ENCODE measurements around the gene GAB2.
A peak's percentile ranks its signal among the peaks of the same experiment; 100 is the strongest.

GAB2 gene

GRCh38 chr11:78428773-78429172, 11.2 kb upstream of the GAB2 start:
- TF ChIP-seq, protein P1, sequence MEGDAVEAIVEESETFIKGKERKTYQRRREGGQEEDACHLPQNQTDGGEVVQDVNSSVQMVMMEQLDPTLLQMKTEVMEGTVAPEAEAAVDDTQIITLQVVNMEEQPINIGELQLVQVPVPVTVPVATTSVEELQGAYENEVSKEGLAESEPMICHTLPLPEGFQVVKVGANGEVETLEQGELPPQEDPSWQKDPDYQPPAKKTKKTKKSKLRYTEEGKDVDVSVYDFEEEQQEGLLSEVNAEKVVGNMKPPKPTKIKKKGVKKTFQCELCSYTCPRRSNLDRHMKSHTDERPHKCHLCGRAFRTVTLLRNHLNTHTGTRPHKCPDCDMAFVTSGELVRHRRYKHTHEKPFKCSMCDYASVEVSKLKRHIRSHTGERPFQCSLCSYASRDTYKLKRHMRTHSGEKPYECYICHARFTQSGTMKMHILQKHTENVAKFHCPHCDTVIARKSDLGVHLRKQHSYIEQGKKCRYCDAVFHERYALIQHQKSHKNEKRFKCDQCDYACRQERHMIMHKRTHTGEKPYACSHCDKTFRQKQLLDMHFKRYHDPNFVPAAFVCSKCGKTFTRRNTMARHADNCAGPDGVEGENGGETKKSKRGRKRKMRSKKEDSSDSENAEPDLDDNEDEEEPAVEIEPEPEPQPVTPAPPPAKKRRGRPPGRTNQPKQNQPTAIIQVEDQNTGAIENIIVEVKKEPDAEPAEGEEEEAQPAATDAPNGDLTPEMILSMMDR (IDR thresholded peaks at IDR 0.05; ENCODE audit: low read depth, low read length, missing control alignments) = no peak
- H3K4me3 ChIP-seq (ENCODE audit: low read depth, low read length) = no peak overlapping the region
- no peak for DNase-seq (ENCODE audit: low read depth)

DNA sequence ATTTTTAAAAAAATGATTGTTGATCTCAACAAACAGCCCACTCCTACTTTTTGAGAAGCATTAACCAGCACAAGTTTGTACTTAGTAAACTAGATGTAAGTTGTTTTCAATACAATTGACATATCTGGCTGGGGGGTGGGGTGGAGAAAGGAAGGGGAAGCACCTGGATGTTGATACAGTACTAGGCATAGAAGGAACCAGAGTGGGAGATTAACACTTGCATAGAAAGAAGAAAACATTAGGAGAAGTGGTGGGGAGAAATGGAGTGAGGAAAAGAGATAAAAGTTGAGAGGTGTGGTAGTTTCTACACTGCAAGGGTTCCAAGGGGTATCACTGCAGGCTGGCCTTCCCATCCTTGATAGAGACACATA, 10.6 kb upstream of the GAB2 start:
- H3K4me3 ChIP-seq (ENCODE audit: low read depth, low read length) = no peak overlapping the region
- no peak for DNase-seq (ENCODE audit: low read depth)
- TF ChIP-seq, protein P1 (IDR thresholded peaks at IDR 0.05; ENCODE audit: low read depth, low read length, missing control alignments) = no peak

GRCh38 chr11:78427615-78428265, 10.1 kb upstream of the GAB2 start:
- TF ChIP-seq, protein P1 (IDR thresholded peaks at IDR 0.05; ENCODE audit: low read depth, low read length, missing control alignments) = no peak
- H3K4me3 ChIP-seq (ENCODE audit: low read depth, low read length) = peak overlapping the region; percentile 44
- DNase-seq (ENCODE audit: low read depth) = no peak

GRCh38 chr11:78426845-78427244, 9.2 kb upstream of the GAB2 start:
- DNase-seq (ENCODE audit: low read depth) = no peak
- TF ChIP-seq, protein P1 (IDR thresholded peaks at IDR 0.05; ENCODE audit: low read depth, low read length, missing control alignments) = no peak
- no peak overlapping the region for H3K4me3 ChIP-seq (ENCODE audit: low read depth, low read length)

- TF ChIP-seq, protein P1 (IDR thresholded peaks at IDR 0.05; ENCODE audit: low read depth, low read length, missing control alignments) = no peak
- DNase-seq (ENCODE audit: low read depth) = no peak
- no peak overlapping the region for H3K4me3 ChIP-seq (ENCODE audit: low read depth, low read length)
Observed at GRCh38 chr11:78425399-78426070, 7.9 kb upstream of the GAB2 start.

- TF ChIP-seq, protein P1 (IDR thresholded peaks at IDR 0.05; ENCODE audit: low read depth, low read length, missing control alignments) = no peak
- DNase-seq (ENCODE audit: low read depth) = peak; percentile 70
- H3K4me3 ChIP-seq (ENCODE audit: low read depth, low read length) = no peak overlapping the region
Observed at GRCh38 chr11:78424334-78425270, 7.0 kb upstream of the GAB2 start.
